Anterior cingulate cortex (tissue), 58 donors: Measurements from ENCODE around the gene PEX5.
"Not testable (repeated sequence)": the region's sequence is repeated elsewhere in the genome, so short reads cannot be mapped to it uniquely, and the experiment has no call there.

ENCODE experiments used
- DNase-seq, 58 donors: peaks; one replicate each; lab custom pipeline; 2025; lab: John Stamatoyannopoulos, UW

Gene PEX5

DNA sequence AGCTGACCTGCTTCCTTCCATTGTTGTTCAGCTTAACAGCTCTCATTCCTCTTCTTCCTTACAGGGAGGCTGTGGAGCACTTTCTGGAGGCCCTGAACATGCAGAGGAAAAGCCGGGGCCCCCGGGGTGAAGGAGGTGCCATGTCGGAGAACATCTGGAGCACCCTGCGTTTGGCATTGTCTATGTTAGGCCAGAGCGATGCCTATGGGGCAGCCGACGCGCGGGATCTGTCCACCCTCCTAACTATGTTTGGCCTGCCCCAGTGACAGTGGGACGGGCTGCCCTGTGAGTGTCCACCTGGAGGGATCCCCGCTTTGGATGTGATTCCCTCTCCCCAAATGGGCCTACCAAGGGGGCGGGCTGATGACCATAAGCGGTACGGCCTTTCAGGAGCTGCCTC, 20.5 kb downstream of the PEX5 start:
- no peak for DNase-seq

DNA sequence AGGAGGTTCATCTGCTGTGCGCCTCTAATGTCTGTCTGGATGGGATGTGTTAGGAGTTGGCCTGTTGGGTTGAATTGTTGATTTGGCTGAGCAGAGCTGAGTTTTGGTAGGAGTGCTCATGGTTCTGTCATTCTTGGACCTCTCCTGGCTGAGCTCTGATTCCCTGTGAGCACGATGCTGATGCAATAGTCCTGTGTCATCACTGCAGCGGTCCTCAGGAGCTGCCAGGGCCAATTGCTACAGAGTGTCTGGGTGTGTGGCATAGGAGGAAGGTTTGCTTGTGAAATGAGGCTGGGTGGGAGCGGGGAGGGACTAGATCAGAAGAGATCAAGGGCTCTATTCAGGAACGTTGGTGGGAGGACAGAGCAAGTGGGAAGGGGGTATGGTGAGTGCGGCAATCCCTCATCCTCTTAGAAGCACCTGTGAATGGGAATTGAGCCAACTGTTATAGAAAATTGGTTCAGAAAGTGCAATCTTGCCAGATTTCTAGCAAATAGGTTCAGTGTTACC, 21.2 kb downstream of the PEX5 start:
- peak in 1 of 58 donors; percentile 5 for DNase-seq

DNA sequence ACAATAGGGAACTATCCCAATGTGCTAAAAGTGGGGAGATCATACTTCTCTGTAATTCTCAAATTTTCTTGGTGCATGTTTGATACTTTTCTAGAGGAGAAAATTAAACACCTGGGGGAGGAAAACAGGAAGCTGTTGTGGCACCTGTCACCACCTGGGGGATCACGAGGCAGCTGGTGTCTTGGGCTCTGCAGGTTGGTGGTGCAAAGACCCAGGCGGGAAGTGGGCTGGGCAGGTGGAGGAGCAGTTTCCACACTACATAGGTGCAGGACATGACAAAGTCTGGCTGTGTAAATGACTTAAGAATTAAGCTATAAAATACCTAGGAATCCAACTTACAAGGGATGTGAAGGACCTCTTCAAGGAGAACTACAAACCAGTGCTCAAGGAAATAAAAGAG, 23.2 kb downstream of the PEX5 start:
- no peak for DNase-seq

DNA sequence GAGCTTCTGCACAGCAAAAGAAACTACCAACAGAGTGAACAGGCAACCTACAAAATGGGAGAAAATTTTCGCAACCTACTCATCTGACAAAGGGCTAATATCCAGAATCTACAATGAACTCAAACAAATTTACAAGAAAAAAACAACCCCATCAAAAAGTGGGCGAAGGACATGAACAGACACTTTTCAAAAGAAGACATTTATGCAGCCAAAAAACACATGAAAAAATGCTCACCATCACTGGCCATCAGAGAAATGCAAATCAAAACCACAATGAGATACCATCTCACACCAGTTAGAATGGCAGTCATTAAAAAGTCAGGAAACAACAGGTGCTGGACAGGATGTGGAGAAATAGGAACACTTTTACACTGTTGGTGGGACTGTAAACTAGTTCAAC, 24.3 kb downstream of the PEX5 start:
- not testable (repeated sequence) for DNase-seq

DNA sequence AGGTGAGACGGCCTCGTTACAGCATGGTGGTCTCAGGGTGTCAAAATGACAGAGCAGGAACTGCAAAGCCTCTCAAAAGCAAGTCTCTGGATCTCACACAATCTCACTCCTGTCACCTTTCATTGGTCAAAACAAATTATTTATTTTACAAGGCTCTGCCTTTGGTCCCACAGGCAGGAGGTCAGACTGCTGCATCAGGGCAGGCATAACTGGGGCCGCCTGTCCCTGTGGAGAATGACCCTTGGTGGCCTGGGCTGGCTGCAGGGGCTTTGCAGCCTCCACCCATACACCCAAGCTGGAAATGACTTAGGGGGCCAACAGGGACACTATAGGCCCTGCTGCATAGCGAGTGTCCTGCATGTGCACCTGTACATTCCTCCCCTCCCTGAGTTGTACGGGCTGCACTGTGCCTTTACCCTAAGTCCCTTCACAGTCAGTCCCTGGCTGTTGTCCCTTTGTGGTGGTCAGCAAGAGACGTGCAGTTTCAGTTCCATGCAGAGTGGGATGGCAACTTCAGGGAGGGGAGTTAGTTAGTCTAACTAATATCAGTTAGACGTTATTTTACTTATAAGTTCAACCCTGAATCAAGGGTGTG, 28.1 kb downstream of the PEX5 start:
- DNase-seq = no peak

DNA sequence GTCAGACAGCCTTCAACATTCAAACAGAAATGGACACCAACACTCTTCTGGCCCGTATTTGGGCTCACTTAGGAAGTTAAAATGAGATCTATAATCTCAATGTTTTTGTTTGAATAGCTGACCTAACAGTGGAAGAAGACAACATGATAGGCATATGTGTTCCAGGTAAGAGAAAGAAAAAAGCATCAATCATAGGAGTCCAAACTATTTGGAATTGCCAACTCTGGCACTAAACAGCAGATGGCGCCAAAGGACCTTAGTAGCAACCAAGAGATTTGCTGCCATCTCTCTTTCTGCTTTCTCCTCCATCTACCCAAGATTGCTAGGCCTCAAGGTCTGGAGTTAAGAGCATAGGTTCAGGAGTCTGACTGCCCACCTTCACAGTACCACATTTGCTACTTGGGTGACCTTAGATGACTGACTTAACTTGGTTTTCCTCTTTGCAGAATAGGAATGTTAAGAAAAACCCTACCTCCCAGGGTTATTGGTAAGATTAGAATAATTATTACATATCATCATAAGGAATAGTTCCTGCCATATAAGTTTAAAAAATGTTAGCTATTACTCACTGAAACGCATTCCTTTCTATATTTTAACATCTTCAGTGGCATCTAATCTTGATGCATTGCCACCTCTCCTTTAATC, 30.2 kb downstream of the PEX5 start:
- DNase-seq = peak in 49 of 58 donors; percentile 1 to 76 (median 28)

DNA sequence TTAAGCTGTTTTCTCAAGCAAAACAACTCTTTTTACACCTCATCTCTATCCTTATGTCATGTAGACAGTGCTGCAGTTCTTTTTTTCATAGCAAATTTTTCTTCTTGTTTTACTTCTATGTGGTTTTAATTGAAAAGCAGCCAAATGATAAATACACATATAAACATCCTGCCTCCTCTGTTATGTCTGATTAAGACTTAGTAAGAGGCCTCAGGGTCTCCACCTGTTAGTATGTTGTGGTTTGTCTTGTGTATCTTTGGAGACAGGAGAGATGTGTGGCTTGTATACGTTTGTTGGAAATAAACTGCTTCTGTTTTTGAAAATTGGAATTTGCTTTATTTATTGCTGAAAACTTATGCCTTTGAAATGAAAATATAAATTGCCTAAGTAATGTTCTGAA, 32.0 kb downstream of the PEX5 start:
- no peak for DNase-seq

DNA sequence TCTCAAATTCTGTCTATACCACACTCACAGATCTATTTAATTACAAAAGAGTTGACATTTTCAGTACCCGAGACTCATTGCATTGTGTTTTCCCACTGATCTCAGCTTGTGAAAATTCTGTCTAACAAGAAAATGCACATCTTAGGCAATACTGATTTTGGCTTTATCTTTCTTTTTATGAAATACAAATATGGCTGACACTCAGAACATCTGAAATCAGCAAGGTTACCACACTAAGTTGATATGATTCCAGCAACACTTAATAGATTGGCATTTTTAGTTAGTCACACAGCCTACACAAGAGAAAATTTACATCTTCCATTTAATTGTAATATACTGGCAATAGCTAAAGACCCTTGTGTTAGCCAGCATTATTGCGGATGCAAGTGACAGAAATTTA, 40.3 kb downstream of the PEX5 start:
- DNase-seq = no peak

DNA sequence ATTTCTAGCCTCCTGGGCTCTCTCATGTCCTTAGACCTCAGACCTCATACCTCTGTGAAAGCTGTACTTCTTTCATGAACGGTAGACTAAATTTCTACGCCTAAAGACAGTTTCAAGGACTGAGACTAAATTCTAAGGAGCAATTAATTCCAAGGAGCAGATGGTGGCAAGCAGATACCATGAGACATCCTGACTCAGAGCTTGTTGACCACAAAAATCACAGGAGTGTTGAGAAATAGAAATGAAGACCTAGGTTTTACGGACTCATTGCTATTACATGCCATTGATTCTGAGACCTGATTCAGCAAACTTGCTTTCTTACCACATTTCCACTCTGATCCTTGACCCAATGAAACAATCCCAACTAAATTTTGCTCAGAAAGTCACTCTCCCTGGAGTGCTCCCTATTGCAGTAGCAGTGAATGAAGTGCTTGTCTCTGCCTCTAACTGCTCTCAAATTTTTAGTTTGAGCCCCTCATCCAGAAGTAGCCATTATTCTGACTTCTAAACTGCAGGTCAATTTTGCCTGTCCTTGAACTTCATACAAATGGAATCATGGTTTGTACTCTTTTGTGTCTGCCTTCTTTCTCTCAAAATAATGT, 52.0 kb downstream of the PEX5 start:
- DNase-seq = no peak

DNA sequence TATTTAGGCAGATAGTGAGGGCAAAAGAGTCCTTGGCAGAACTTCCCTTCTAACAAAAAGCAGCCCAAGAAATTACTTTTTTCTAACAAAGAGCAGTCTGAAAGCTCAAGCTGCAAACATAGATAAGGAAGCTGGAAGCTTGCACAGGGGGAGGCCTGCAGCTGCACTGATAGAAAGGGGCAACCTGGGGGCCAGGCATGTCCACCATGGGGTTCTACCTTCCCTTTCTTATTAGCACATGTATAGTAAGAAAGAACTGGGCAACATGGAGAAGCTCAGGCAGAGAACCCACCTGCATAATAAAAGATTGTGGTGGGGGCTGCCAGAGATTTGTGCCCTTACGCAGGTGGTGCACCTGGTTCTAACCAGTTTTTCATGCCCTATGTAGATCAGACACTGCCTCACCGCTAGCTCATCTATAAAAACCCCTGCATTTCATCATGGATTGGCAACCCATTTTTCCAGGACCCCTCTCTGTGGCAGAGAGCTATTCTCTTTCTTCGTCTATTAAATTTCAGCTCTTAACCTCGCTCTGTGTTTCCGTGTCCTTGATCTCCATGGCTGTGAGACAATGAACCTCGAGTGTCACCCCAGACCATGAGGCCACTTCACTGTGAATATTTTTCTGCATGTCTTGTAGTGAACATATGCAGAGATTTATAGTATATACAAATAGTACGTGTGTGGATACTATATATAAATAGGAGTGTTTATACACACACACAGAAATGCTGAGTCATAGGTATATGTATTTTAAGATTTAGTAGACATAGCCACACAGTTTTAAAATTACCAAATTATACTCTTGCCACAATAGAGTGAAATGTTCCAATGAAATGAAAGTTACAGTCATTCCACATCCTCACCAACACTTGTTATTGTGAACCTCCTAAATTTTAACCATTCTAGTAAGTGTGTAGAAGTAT, 53.0 kb downstream of the PEX5 start:
- DNase-seq = no peak

DNA sequence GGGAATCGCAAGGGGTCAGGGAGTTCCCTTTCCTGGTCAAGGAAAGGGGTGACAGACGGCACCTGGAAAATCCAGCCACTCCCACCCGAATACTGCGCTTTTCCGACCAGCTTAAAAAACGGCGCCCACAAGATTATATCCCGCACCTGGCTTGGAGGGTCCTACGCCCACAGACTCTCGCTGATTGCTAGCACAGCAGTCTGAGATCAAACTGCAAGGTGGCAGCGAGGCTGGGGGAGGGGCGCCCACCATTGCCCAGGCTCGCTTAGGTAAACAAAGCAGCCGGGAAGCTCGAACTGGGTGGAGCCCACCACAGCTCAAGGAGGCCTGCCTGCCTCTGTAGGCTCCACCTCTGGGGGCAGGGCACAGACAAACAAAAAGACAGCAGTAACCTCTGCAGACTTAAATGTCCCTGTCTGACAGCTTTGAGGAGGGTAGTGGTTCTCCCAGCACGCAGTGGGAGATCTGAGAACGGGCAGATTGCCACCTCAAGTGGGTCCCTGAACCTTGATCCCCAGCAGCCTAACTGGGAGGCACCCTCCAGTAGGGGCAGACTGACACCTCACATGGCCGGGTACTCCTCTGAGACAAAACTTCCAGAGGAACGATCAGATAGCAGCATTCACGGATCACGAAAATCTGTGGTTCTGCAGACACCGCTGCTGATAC, 62.0 kb downstream of the PEX5 start:
- not testable (repeated sequence) for DNase-seq

DNA sequence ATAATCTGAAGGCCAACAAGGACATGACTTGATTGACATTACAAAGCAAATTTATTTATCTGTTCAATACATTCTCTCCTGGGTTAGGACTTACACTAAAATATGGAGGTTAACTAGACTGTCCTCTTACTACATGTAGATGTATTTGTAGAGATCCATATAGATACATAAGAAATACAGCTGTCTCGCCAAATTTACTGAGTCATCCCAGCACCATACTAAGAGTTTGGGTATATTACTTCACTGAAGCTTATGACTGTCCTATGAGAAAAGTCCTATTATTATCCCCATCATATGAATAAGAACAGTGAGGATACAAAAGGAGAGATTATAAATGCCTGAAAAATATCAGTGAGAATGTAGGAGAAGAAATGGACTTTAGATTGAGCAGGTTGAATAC, 69.6 kb downstream of the PEX5 start:
- DNase-seq = no peak
